ENCODE data around the gene MIPOL1.

The MIPOL1 gene

GRCh38 chr14:37569729-37570128, 372.0 kb downstream of the MIPOL1 start:
- no peak overlapping the region for H3K4me3 ChIP-seq (ENCODE audit: control insufficient read depth, low read depth, low read length)
- TF ChIP-seq, protein P1, sequence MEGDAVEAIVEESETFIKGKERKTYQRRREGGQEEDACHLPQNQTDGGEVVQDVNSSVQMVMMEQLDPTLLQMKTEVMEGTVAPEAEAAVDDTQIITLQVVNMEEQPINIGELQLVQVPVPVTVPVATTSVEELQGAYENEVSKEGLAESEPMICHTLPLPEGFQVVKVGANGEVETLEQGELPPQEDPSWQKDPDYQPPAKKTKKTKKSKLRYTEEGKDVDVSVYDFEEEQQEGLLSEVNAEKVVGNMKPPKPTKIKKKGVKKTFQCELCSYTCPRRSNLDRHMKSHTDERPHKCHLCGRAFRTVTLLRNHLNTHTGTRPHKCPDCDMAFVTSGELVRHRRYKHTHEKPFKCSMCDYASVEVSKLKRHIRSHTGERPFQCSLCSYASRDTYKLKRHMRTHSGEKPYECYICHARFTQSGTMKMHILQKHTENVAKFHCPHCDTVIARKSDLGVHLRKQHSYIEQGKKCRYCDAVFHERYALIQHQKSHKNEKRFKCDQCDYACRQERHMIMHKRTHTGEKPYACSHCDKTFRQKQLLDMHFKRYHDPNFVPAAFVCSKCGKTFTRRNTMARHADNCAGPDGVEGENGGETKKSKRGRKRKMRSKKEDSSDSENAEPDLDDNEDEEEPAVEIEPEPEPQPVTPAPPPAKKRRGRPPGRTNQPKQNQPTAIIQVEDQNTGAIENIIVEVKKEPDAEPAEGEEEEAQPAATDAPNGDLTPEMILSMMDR (conservative IDR thresholded peaks at IDR 0.05; ENCODE audit: control insufficient read depth, insufficient read depth, low read depth, low read length) = no peak
- no peak for DNase-seq (ENCODE audit: low read depth)

GRCh38 chr14:37571391-37571790, 373.7 kb downstream of the MIPOL1 start:
- H3K4me3 ChIP-seq (ENCODE audit: control insufficient read depth, low read depth, low read length) = no peak overlapping the region
- TF ChIP-seq, protein P1 (conservative IDR thresholded peaks at IDR 0.05; ENCODE audit: control insufficient read depth, insufficient read depth, low read depth, low read length) = no peak
- DNase-seq (ENCODE audit: low read depth) = no peak

DNA sequence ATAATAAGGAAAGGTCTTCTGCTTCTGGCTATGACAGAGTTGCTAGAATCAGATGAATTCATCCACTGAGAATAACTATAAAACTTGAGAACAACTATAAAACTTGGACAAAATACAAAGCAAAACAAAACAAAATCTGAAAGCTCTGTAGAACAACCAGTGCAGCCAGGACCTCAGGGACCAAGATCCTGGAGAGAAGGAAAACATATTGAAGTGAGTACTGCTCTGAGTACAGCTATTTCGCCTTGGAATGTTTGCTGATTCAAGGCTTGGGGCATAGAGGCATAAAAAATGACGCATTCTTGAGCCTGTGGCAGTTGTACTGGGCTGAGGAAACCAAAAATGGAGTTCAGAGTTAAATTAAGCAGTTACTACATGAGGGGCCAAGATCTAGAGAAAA, 375.6 kb downstream of the MIPOL1 start:
- no peak for DNase-seq (ENCODE audit: low read depth)
- H3K4me3 ChIP-seq (ENCODE audit: control insufficient read depth, low read depth, low read length) = no peak overlapping the region
- TF ChIP-seq, protein P1 (conservative IDR thresholded peaks at IDR 0.05; ENCODE audit: control insufficient read depth, insufficient read depth, low read depth, low read length) = no peak

GRCh38 chr14:37579274-37579673, 381.5 kb downstream of the MIPOL1 start:
- no peak for DNase-seq (ENCODE audit: low read depth)
- TF ChIP-seq, protein P1 (conservative IDR thresholded peaks at IDR 0.05; ENCODE audit: control insufficient read depth, insufficient read depth, low read depth, low read length) = no peak
- no peak overlapping the region for H3K4me3 ChIP-seq (ENCODE audit: control insufficient read depth, low read depth, low read length)

DNA sequence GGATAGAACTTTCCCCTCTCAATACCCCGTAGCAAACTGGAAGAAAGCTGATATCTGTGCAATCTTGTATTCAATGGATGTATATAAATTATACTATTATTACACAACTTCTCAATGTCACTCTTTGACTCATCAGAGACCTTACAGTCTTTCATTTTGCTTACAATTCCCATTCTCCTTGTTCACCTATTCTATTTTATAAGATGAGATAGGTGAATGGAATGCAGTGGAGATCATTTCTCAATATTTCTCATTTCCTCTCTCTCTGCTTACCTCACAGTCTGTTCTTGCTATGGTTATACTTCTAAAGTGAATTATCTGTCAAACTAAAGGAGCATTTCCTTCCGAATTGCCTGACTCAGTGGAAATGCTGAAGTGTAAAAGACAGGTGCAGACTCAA, 382.4 kb downstream of the MIPOL1 start:
- TF ChIP-seq, protein P1 (conservative IDR thresholded peaks at IDR 0.05; ENCODE audit: control insufficient read depth, insufficient read depth, low read depth, low read length) = no peak
- DNase-seq (ENCODE audit: low read depth) = no peak
- H3K4me3 ChIP-seq (ENCODE audit: control insufficient read depth, low read depth, low read length) = no peak overlapping the region

- no peak for DNase-seq (ENCODE audit: low read depth)
- TF ChIP-seq, protein P1 (conservative IDR thresholded peaks at IDR 0.05; ENCODE audit: control insufficient read depth, insufficient read depth, low read depth, low read length) = no peak
- H3K4me3 ChIP-seq (ENCODE audit: control insufficient read depth, low read depth, low read length) = no peak overlapping the region
Measured at GRCh38 chr14:37583358-37584210, 385.8 kb downstream of the MIPOL1 start.

All from fibroblast of mammary gland (primary cell).